Tibial nerve (tissue), 4 donors: ENCODE results near the gene BRSK1. TPM values are rescaled to one million over a fixed set of nuclear protein-coding genes. Genes with fewer than 3 reads are reported as not detected.

Experiments used
- DNase-seq, 2 donors: peaks; one replicate each; pipeline ENCODE4 v3.0.0-alpha.2; 2019; ENCODE audit warnings: low spot score in 2 of 2
- H3K27ac ChIP-seq, 4 donors: fragments of 200-600 bp; sonication (generic) in 3 of 4; one replicate each; pipeline ENCODE4 v1.5.1; 2017 to 2019; ENCODE audit warnings: mild to moderate bottlenecking in 1 of 4
- H3K27me3 ChIP-seq, 2 donors: fragments of 200-600 bp; sonication (generic) in 1 of 2; one replicate each; pipeline versions ENCODE4 v1.5.1 to v1.6.0; 2017 to 2019
- H3K36me3 ChIP-seq, 3 donors: fragments of 200-600 bp; sonication (generic); one replicate each; pipeline ENCODE4 v1.5.1; 2018 to 2019
- H3K4me1 ChIP-seq, 4 donors: fragments of 200-600 bp; sonication (generic) in 3 of 4; one replicate each; pipeline ENCODE4 v1.5.1; 2017 to 2019
- H3K4me3 ChIP-seq, 4 donors: fragments of 200-600 bp; sonication (generic) in 3 of 4; one replicate each; pipeline ENCODE4 v1.5.1; 2017 to 2019; ENCODE audit warnings: mild to moderate bottlenecking in 1 of 4, moderate library complexity in 1 of 4
- H3K9me3 ChIP-seq, 4 donors: fragments of 200-600 bp; sonication (generic) in 3 of 4; one replicate each; pipeline ENCODE4 v1.5.1; 2017 to 2019
- CTCF ChIP-seq, 5 experiments: fragments of 200-600 bp in 3 of 5; fragments of 450-650 bp in 2 of 5; sonication (generic) in 3 of 5; IDR thresholded peaks; one replicate each; pipeline ENCODE4 v1.5.1; 2016 to 2019; ENCODE audit warnings: antibody characterized with exemption in 5 of 5, mild to moderate bottlenecking in 3 of 5, moderate library complexity in 2 of 5
- EP300 ChIP-seq, 2 donors: sonication (generic); formaldehyde crosslinking; IDR thresholded peaks; one replicate each; pipeline ENCODE4 v1.6.1; 2017; ENCODE audit warnings: antibody characterized with exemption in 2 of 2, mild to moderate bottlenecking in 1 of 2
- POLR2A ChIP-seq, 2 donors: fragments of 450-650 bp; IDR thresholded peaks; one replicate each; pipeline ENCODE4 v1.6.1; 2017; ENCODE audit warnings: antibody characterized with exemption in 2 of 2, mild to moderate bottlenecking in 2 of 2, moderate library complexity in 2 of 2
- WGBS, 2 donors: methylation state at CpG; one replicate each; pipeline ENCODE4 v1.1.5; 2018; 5-methylcytosine and 5-hydroxymethylcytosine counted together
- total RNA-seq, 4 donors: library from RNA; depleted of rRNA; stranded (reverse); fragments of >200 nt; gene quantifications; one replicate each; pipeline ENCODE4 v1.1.0, GENCODE V29; 2016

Gene BRSK1
- total RNA-seq, 4 donors from 2014 or later, result 4.6 to 6.9 (median 5.9) TPM

GRCh38 chr19:55279340-55279739, 4.5 kb upstream of the BRSK1 start:
- 3 to 8% methylated on average over 22 to 23 of the region's 23 CpGs for WGBS, 2 donors
- peaks cover 0 to 4% of the 10 kb centered on the region in 2 donors for H3K27me3 ChIP-seq
- H3K27ac ChIP-seq, result peak overlapping the region; percentile 54 to 91 (median 82)
- TF ChIP-seq EP300 (IDR thresholded peaks at IDR 0.05) (no peak), CTCF (IDR thresholded peaks at IDR 0.05) (no peak)
- H3K9me3 ChIP-seq, result no peaks in the 10 kb centered on the region
- DNase-seq, result no peak
- H3K36me3 ChIP-seq, result peaks cover 0 to 37% (median under 1%) of the 10 kb centered on the region in 3 donors
- peaks cover 0 to 27% (median 12%) of the 10 kb centered on the region in 4 donors for H3K4me1 ChIP-seq
- peak overlapping the region; percentile 54 to 89 (median 72) for H3K4me3 ChIP-seq

GRCh38 chr19:55279770-55280643, 3.8 kb upstream of the BRSK1 start, which contains the start of gene HSPBP1:
TSS of gene HSPBP1 (minus strand) at chr19:55280110. CDS start at chr19:55279608, 502 bp downstream.
- H3K9me3 ChIP-seq, result no peaks in the 10 kb centered on the region
- H3K27me3 ChIP-seq, result peaks cover 0 to 4% of the 10 kb centered on the region in 2 donors
- peak within 1 kb of the TSS; percentile 54 to 91 (median 82) for H3K27ac ChIP-seq
- H3K4me1 ChIP-seq, result peaks cover 0 to 33% (median 12%) of the 10 kb centered on the region in 4 donors
- peaks cover 0 to 31% (median 0%) of the 10 kb centered on the region in 3 donors for H3K36me3 ChIP-seq
- WGBS, 2 donors, result 3 to 5% methylated on average over 51 to 52 of the region's 52 CpGs
- H3K4me3 ChIP-seq, result peak within 1 kb of the TSS; percentile 54 to 89 (median 72)
- peak in 1 of 2 donors; percentile 30 for TF ChIP-seq POLR2A (IDR thresholded peaks at IDR 0.05)
- peak; percentile 82 to 83 for TF ChIP-seq EP300 (IDR thresholded peaks at IDR 0.05)
- peak in 1 of 5 experiments; percentile 20 for TF ChIP-seq CTCF (IDR thresholded peaks at IDR 0.05)
- DNase-seq, result peak; percentile 76

GRCh38 chr19:55284405-55285058, 735 bp downstream of the BRSK1 start:
- no peak for TF ChIP-seq POLR2A (IDR thresholded peaks at IDR 0.05)
- no peak for TF ChIP-seq EP300 (IDR thresholded peaks at IDR 0.05)
- no peak for TF ChIP-seq CTCF (IDR thresholded peaks at IDR 0.05)
- Histone ChIP-seq H3K9me3 (no peaks in the 10 kb centered on the region), H3K36me3 (no peaks in the 10 kb centered on the region), H3K4me1 (peaks cover 0 to 40% (median 7%) of the 10 kb centered on the region in 4 donors), H3K27ac (peak overlapping the region; percentile 76 to 92 (median 88)), H3K27me3 (peaks cover 0 to 4% of the 10 kb centered on the region in 2 donors), H3K4me3 (peak overlapping the region; percentile 22 to 70 (median 44))
- WGBS, 2 donors, result 16 to 29% methylated on average over 2 to 12 of the region's 16 CpGs
- DNase-seq, result no peak

- WGBS, 2 donors, result 22 to 32% methylated on average over 17 to 18 of the region's 18 CpGs
- H3K27ac ChIP-seq, result peak overlapping the region in 3 of 4 donors; percentile 85 to 92 (median 91)
- peak overlapping the region in 1 of 4 donors; percentile 70 for H3K4me3 ChIP-seq
- H3K27me3 ChIP-seq, result peaks cover 0 to 4% of the 10 kb centered on the region in 2 donors
- peaks cover 0 to 37% (median 6%) of the 10 kb centered on the region in 4 donors for H3K4me1 ChIP-seq
- H3K9me3 ChIP-seq, result no peaks in the 10 kb centered on the region
- no peak for TF ChIP-seq EP300 (IDR thresholded peaks at IDR 0.05)
- no peak for TF ChIP-seq POLR2A (IDR thresholded peaks at IDR 0.05)
- no peak for TF ChIP-seq CTCF (IDR thresholded peaks at IDR 0.05)
- DNase-seq, result no peak
- no peaks in the 10 kb centered on the region for H3K36me3 ChIP-seq
Measured at GRCh38 chr19:55285229-55285890, 1.6 kb downstream of the BRSK1 start.
